Brain microvascular endothelial cell (primary cell): ENCODE data around the gene PYGO2.

Source experiments
- DNase-seq: peaks from one replicate; pipeline ENCODE4 v3.0.0-alpha.2; 2020
- H3K27ac ChIP-seq: fragments of 250-450 bp; sonication (Bioruptor Pico); 2 replicates; pipeline ENCODE4 v1.5.1; 2020; ENCODE audit warnings: mild to moderate bottlenecking, moderate library complexity
- H3K27me3 ChIP-seq: fragments of 250-450 bp; sonication (Bioruptor Pico); replicated peaks from 2 replicates; pipeline ENCODE4 v1.5.1; 2020; ENCODE audit warnings: mild to moderate bottlenecking
- H3K36me3 ChIP-seq: fragments of 250-450 bp; sonication (Bioruptor Pico); replicated peaks from 2 replicates; pipeline ENCODE4 v1.5.1; 2020; ENCODE audit warnings: mild to moderate bottlenecking
- H3K4me3 ChIP-seq: 2 replicates; pipeline ENCODE4 v1.5.1; 2011; ENCODE audit warnings: low read depth, mild to moderate bottlenecking, control low read depth, low read length, moderate library complexity
- CTCF ChIP-seq: IDR thresholded peaks from 2 replicates; pipeline ENCODE4 v1.5.1; 2011; ENCODE audit warnings: low read depth, mild to moderate bottlenecking, moderate library complexity, low read length, control low read depth, inconsistent platforms; ENCODE audit errors: missing control alignments
- in situ Hi-C: cut with HindIII; loops from 2 replicates; pipeline ENCODE4 v1.10.0; 2017; ENCODE audit warnings: low sequenced_read_pairs, low pct_ligation_motif_present

PYGO2 gene

GRCh38 chr1:155000726-155001424 lies 39.3 kb upstream of the PYGO2 start:
- peak; percentile 71 for DNase-seq
- Histone ChIP-seq H3K27ac (peak overlapping the region; percentile 70), H3K36me3 (no peaks in the 10 kb centered on the region), H3K4me3 (peak overlapping the region; percentile 68), H3K27me3 (no peaks in the 10 kb centered on the region)
- in situ Hi-C loops: no loop called here
- no peak for TF ChIP-seq CTCF

- peak overlapping the region; percentile 68 for H3K4me3 ChIP-seq
- in situ Hi-C loops: no loop called here
- no peak for TF ChIP-seq CTCF
- H3K27me3 ChIP-seq: no peaks in the 10 kb centered on the region
- H3K36me3 ChIP-seq: no peaks in the 10 kb centered on the region
- no peak for DNase-seq
- peak overlapping the region; percentile 29 for H3K27ac ChIP-seq
These were observed 38.8 kb upstream of the PYGO2 start for GRCh38 chr1:155000411-155000725.

GRCh38 chr1:154999571-155000410 lies 38.2 kb upstream of the PYGO2 start:
- H3K27ac ChIP-seq: peak overlapping the region; percentile 29
- H3K4me3 ChIP-seq: peak overlapping the region; percentile 68
- H3K27me3 ChIP-seq: no peaks in the 10 kb centered on the region
- no peaks in the 10 kb centered on the region for H3K36me3 ChIP-seq
- DNase-seq: no peak
- in situ Hi-C loops: no loop called here
- no peak for TF ChIP-seq CTCF

GRCh38 chr1:154998818-154999570 lies 37.4 kb upstream of the PYGO2 start:
- H3K27me3 ChIP-seq: no peaks in the 10 kb centered on the region
- DNase-seq: no peak
- in situ Hi-C loops: no loop called here
- TF ChIP-seq CTCF: peak; percentile 98
- H3K27ac ChIP-seq: no peak overlapping the region
- H3K36me3 ChIP-seq: no peaks in the 10 kb centered on the region
- peak overlapping the region; percentile 42 for H3K4me3 ChIP-seq

DNA sequence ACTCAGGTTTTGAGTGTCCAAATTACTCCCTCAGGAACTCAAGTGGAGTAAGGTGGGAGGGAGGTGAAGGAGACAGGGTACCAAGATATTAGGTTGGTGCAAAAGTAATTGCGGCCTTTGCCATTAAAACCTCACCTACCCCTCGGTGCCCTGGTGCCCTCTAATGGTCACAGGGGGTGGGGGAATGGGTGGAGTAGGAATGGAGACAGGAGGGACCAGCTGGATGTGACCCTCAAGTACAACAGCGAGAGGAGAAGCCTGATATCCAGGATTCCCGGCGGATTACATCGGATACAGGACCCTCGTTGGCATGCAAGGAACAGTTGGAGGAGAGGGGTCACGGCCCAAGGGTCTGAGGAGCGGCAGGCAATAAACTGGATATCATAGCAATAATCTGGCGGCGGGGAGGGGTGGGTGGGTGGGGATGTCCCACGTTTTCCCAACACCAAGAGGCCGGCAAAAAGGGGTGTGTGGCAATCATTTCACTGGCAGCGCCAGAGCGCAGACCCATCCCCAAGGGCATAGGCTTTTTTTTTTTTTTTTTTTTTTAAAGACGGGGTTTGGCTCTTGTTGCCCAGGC lies 36.7 kb upstream of the PYGO2 start:
- Histone ChIP-seq H3K36me3 (no peaks in the 10 kb centered on the region), H3K27ac (no peak overlapping the region), H3K4me3 (no peak overlapping the region), H3K27me3 (no peaks in the 10 kb centered on the region)
- DNase-seq: no peak
- peak; percentile 18 for TF ChIP-seq CTCF
- in situ Hi-C loops: no loop called here
